Measurements from ENCODE around the gene EVC. TPM values are rescaled to one million over a fixed set of nuclear protein-coding genes. Genes with fewer than 3 reads are reported as not detected.

EVC gene
- total RNA-seq, 2 donors from 2014 or later = 25.5 to 29.0 TPM

GRCh38 chr4:5664778-5665177 lies 46.2 kb upstream of the EVC start:
- TF ChIP-seq, protein P1, sequence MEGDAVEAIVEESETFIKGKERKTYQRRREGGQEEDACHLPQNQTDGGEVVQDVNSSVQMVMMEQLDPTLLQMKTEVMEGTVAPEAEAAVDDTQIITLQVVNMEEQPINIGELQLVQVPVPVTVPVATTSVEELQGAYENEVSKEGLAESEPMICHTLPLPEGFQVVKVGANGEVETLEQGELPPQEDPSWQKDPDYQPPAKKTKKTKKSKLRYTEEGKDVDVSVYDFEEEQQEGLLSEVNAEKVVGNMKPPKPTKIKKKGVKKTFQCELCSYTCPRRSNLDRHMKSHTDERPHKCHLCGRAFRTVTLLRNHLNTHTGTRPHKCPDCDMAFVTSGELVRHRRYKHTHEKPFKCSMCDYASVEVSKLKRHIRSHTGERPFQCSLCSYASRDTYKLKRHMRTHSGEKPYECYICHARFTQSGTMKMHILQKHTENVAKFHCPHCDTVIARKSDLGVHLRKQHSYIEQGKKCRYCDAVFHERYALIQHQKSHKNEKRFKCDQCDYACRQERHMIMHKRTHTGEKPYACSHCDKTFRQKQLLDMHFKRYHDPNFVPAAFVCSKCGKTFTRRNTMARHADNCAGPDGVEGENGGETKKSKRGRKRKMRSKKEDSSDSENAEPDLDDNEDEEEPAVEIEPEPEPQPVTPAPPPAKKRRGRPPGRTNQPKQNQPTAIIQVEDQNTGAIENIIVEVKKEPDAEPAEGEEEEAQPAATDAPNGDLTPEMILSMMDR (conservative IDR thresholded peaks at IDR 0.05) = no peak
- no peaks in the 10 kb centered on the region for H3K4me1 ChIP-seq (ENCODE audit: control insufficient read depth, insufficient read depth, low read length)
- no peak for DNase-seq
- no peaks in the 10 kb centered on the region for H3K36me3 ChIP-seq (ENCODE audit: control insufficient read depth, insufficient read depth, low read length)
- H3K9ac ChIP-seq (ENCODE audit: extremely low read depth, low read length, poor library complexity, severe bottlenecking) = no peak overlapping the region
- no peaks in the 10 kb centered on the region for H3K27me3 ChIP-seq (ENCODE audit: control insufficient read depth, insufficient read depth, low read length, poor library complexity, severe bottlenecking)
- WGBS, 2 experiments (ENCODE audit: insufficient coverage in 1 of 2, insufficient read length in 1 of 2) = 90 to 92% methylated on average over 2 to 12 of the region's 12 CpGs
- no peak overlapping the region for H3K4me3 ChIP-seq (ENCODE audit: low read length)
- H3K27ac ChIP-seq (ENCODE audit: low read depth, low read length) = no peak overlapping the region
- peaks cover 21% of the 10 kb centered on the region for H3K9me3 ChIP-seq (ENCODE audit: control insufficient read depth, low read length)
- H3K27me3 Mint-ChIP-seq (ENCODE audit: insufficient read depth) = no peaks in the 10 kb centered on the region
- H3K4me1 Mint-ChIP-seq = no peaks in the 10 kb centered on the region
- no peak overlapping the region for H3K27ac Mint-ChIP-seq
- H3K36me3 Mint-ChIP-seq (ENCODE audit: low read depth) = peaks cover 74% of the 10 kb centered on the region
- H3K9me3 Mint-ChIP-seq = peaks cover 24% of the 10 kb centered on the region
- no peak overlapping the region for H3K4me3 Mint-ChIP-seq

GRCh38 chr4:5666741-5667140 lies 44.3 kb upstream of the EVC start:
- Mint-ChIP-seq H3K4me1 (no peaks in the 10 kb centered on the region), H3K36me3 (ENCODE audit: low read depth) (peaks cover 61% of the 10 kb centered on the region), H3K27ac (no peak overlapping the region), H3K27me3 (ENCODE audit: insufficient read depth) (no peaks in the 10 kb centered on the region), H3K9me3 (peaks cover 22% of the 10 kb centered on the region), H3K4me3 (no peak overlapping the region)
- DNase-seq = no peak
- no peak overlapping the region for H3K9ac ChIP-seq (ENCODE audit: extremely low read depth, low read length, poor library complexity, severe bottlenecking)
- H3K4me3 ChIP-seq (ENCODE audit: low read length) = no peak overlapping the region
- H3K36me3 ChIP-seq (ENCODE audit: control insufficient read depth, insufficient read depth, low read length) = no peaks in the 10 kb centered on the region
- TF ChIP-seq, protein P1 (conservative IDR thresholded peaks at IDR 0.05) = no peak
- no peak overlapping the region for H3K27ac ChIP-seq (ENCODE audit: low read depth, low read length)
- WGBS, 2 experiments (ENCODE audit: insufficient coverage in 1 of 2, insufficient read length in 1 of 2) = 75 to 100% methylated on average over 1 of the region's 1 CpG
- no peaks in the 10 kb centered on the region for H3K4me1 ChIP-seq (ENCODE audit: control insufficient read depth, insufficient read depth, low read length)
- peaks cover 21% of the 10 kb centered on the region for H3K9me3 ChIP-seq (ENCODE audit: control insufficient read depth, low read length)
- no peaks in the 10 kb centered on the region for H3K27me3 ChIP-seq (ENCODE audit: control insufficient read depth, insufficient read depth, low read length, poor library complexity, severe bottlenecking)

DNA sequence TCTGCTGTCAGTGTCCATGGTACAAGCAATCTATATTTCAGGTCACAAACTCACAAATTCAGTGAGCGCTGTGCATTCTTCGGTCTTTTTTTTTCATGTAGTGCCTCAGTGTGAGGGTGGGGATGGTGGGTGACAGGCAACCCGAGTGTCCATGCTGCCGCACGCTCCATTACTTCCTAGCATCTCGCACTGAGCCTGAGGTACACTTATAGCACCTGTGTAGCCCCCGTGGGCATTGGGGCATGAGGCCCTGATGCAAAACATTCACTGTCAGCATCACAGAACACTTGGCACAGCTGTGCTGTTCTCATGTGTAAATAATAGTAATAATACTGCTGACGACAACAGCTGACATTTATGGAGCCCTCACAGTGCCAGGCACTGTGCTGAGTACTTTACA lies 34.2 kb upstream of the EVC start:
- no peaks in the 10 kb centered on the region for H3K27me3 Mint-ChIP-seq (ENCODE audit: insufficient read depth)
- DNase-seq = no peak
- H3K36me3 Mint-ChIP-seq (ENCODE audit: low read depth) = peaks cover 27% of the 10 kb centered on the region
- no peak overlapping the region for H3K27ac Mint-ChIP-seq
- Histone ChIP-seq H3K4me1 (ENCODE audit: control insufficient read depth, insufficient read depth, low read length) (no peaks in the 10 kb centered on the region), H3K9ac (ENCODE audit: extremely low read depth, low read length, poor library complexity, severe bottlenecking) (no peak overlapping the region), H3K27ac (ENCODE audit: low read depth, low read length) (no peak overlapping the region), H3K4me3 (ENCODE audit: low read length) (no peak overlapping the region), H3K9me3 (ENCODE audit: control insufficient read depth, low read length) (no peaks in the 10 kb centered on the region), H3K27me3 (ENCODE audit: control insufficient read depth, insufficient read depth, low read length, poor library complexity, severe bottlenecking) (no peaks in the 10 kb centered on the region), H3K36me3 (ENCODE audit: control insufficient read depth, insufficient read depth, low read length) (no peaks in the 10 kb centered on the region)
- no peak overlapping the region for H3K4me3 Mint-ChIP-seq
- peaks cover 6% of the 10 kb centered on the region for H3K4me1 Mint-ChIP-seq
- 82 to 95% methylated on average over 2 to 8 of the region's 8 CpGs for WGBS, 2 experiments (ENCODE audit: insufficient coverage in 1 of 2, insufficient read length in 1 of 2)
- no peaks in the 10 kb centered on the region for H3K9me3 Mint-ChIP-seq
- TF ChIP-seq, protein P1 (conservative IDR thresholded peaks at IDR 0.05) = no peak
